GM10248 (cell line): Measurements from ENCODE around the gene RAB17.

Experiments used
- CTCF ChIA-PET: fragments of 300-600 bp; sonication (Branson Sonifier 250); formaldehyde crosslinking; extraction: SDS; loops from one replicate; lab custom pipeline; 2021; ENCODE audit warnings: antibody characterized with exemption; lab: Yijun Ruan, JAX
- POLR2A ChIA-PET: fragments of 350-650 bp; sonication (Branson Sonifier 250); formaldehyde crosslinking; extraction: SDS; loops from one replicate; lab custom pipeline; 2020; ENCODE audit warnings: antibody characterized with exemption; lab: Yijun Ruan, JAX
- DNase-seq: peaks from one replicate; pipeline ENCODE4 v3.0.0; 2012; ENCODE audit errors: extremely low spot score
- CTCF ChIP-seq: IDR thresholded peaks from 2 replicates; pipeline ENCODE4 v1.5.1; 2012; ENCODE audit warnings: mild to moderate bottlenecking, low read depth; ENCODE audit errors: extremely low read depth, missing control alignments, control extremely low read depth

The RAB17 gene

GRCh38 chr2:237576974-237577373, 13.6 kb downstream of the RAB17 start:
- TF ChIP-seq CTCF, result no peak
- POLR2A ChIA-PET, result no interaction called here
- DNase-seq, result no peak
- CTCF ChIA-PET, result interaction anchor here (9.2 kb wide), 1 partner anchor 66 kb away, joined by 317 read pairs; no protein-coding TSS in a partner anchor

- ChIA-PET CTCF (interaction anchor here (9.2 kb wide), 1 partner anchor 66 kb away, joined by 317 read pairs; no protein-coding TSS in a partner anchor), POLR2A (no interaction called here)
- no peak for DNase-seq
- TF ChIP-seq CTCF, result no peak
These were observed 14.4 kb downstream of the RAB17 start for GRCh38 chr2:237575869-237576862.

GRCh38 chr2:237574894-237575868, 15.4 kb downstream of the RAB17 start:
- CTCF ChIA-PET, result interaction anchor here (4.1 to 9.2 kb wide), 3 partner anchors 9 to 171 kb away, joined by 22 to 317 read pairs (median 63); no protein-coding TSS in a partner anchor
- POLR2A ChIA-PET, result no interaction called here
- DNase-seq, result no peak
- TF ChIP-seq CTCF, result no peak

GRCh38 chr2:237574467-237574866, 16.1 kb downstream of the RAB17 start:
- CTCF ChIA-PET, result interaction anchor here (4.1 to 9.2 kb wide), 4 partner anchors 10 to 172 kb away, joined by 22 to 317 read pairs (median 48); no protein-coding TSS in a partner anchor
- TF ChIP-seq CTCF, result no peak
- DNase-seq, result no peak
- POLR2A ChIA-PET, result no interaction called here

GRCh38 chr2:237573721-237574415, 16.7 kb downstream of the RAB17 start:
- no peak for DNase-seq
- ChIA-PET CTCF (interaction anchor here (0.6 to 9.2 kb wide), 5 partner anchors 10 to 1082 kb away, joined by 3 to 317 read pairs (median 34); no protein-coding TSS in a partner anchor), POLR2A (no interaction called here)
- TF ChIP-seq CTCF, result no peak
